ENCODE measurements around the gene ZBP1. TPM values are rescaled to one million over a fixed set of nuclear protein-coding genes. Genes with fewer than 3 reads are reported as not detected.

ZBP1 gene
- total RNA-seq, 1 donor from 2014 or later: 0.32 TPM

- Mint-ChIP-seq H3K9me3 (no peaks in the 10 kb centered on the region), H3K4me3 (ENCODE audit: low read depth) (no peak overlapping the region), H3K4me1 (ENCODE audit: low read depth) (peaks cover 39% of the 10 kb centered on the region), H3K27me3 (ENCODE audit: low read depth) (peaks cover 13% of the 10 kb centered on the region), H3K36me3 (ENCODE audit: low read depth) (peaks cover 4% of the 10 kb centered on the region), H3K27ac (no peak overlapping the region)
- DNase-seq (ENCODE audit: low spot score): peak; percentile 8
- intact Hi-C loops (cut with micrococcal nuclease): loop anchor here (5.0 kb wide), 1 partner anchor 224 kb away; the partner anchor contains the start of gene RBM38
Measured at GRCh38 chr20:57616143-57616951, 3.9 kb downstream of the ZBP1 start.

- H3K9me3 Mint-ChIP-seq: no peaks in the 10 kb centered on the region
- intact Hi-C loops (cut with micrococcal nuclease): loop anchor here (5.0 kb wide), 1 partner anchor 223 kb away; the partner anchor contains the start of gene RBM38
- no peak for DNase-seq (ENCODE audit: low spot score)
Measured at GRCh38 chr20:57615445-57615811, 4.8 kb downstream of the ZBP1 start.

GRCh38 chr20:57614490-57615444, 5.5 kb downstream of the ZBP1 start:
- H3K4me1 Mint-ChIP-seq (ENCODE audit: low read depth): peaks cover 28% of the 10 kb centered on the region
- peaks cover 8% of the 10 kb centered on the region for H3K36me3 Mint-ChIP-seq (ENCODE audit: low read depth)
- no peaks in the 10 kb centered on the region for H3K9me3 Mint-ChIP-seq
- intact Hi-C loops (cut with micrococcal nuclease): loop anchor here (5.0 kb wide), 1 partner anchor 222 kb away; the partner anchor contains the start of gene RBM38
- no peak overlapping the region for H3K4me3 Mint-ChIP-seq (ENCODE audit: low read depth)
- H3K27ac Mint-ChIP-seq: no peak overlapping the region
- H3K27me3 Mint-ChIP-seq (ENCODE audit: low read depth): peaks cover 15% of the 10 kb centered on the region
- no peak for DNase-seq (ENCODE audit: low spot score)

More at GRCh38 chr20:57615445-57615811, 4.8 kb downstream of the ZBP1 start:
- Mint-ChIP-seq H3K36me3 (ENCODE audit: low read depth) (peaks cover 8% of the 10 kb centered on the region), H3K4me3 (ENCODE audit: low read depth) (no peak overlapping the region), H3K27me3 (ENCODE audit: low read depth) (peaks cover 13% of the 10 kb centered on the region), H3K4me1 (ENCODE audit: low read depth) (peaks cover 34% of the 10 kb centered on the region), H3K27ac (no peak overlapping the region)

- H3K4me1 Mint-ChIP-seq (ENCODE audit: low read depth): peaks cover 17% of the 10 kb centered on the region
- peaks cover 18% of the 10 kb centered on the region for H3K27me3 Mint-ChIP-seq (ENCODE audit: low read depth)
- H3K27ac Mint-ChIP-seq: no peak overlapping the region
- H3K4me3 Mint-ChIP-seq (ENCODE audit: low read depth): no peak overlapping the region
- intact Hi-C loops (cut with micrococcal nuclease): no loop called here
- H3K9me3 Mint-ChIP-seq: no peaks in the 10 kb centered on the region
- DNase-seq (ENCODE audit: low spot score): no peak
- H3K36me3 Mint-ChIP-seq (ENCODE audit: low read depth): peaks cover 8% of the 10 kb centered on the region
Measured at GRCh38 chr20:57613481-57613921, 6.7 kb downstream of the ZBP1 start.

- H3K9me3 Mint-ChIP-seq: no peaks in the 10 kb centered on the region
- H3K27ac Mint-ChIP-seq: no peak overlapping the region
- H3K36me3 Mint-ChIP-seq (ENCODE audit: low read depth): peaks cover 8% of the 10 kb centered on the region
- peaks cover 11% of the 10 kb centered on the region for H3K4me1 Mint-ChIP-seq (ENCODE audit: low read depth)
- peaks cover 18% of the 10 kb centered on the region for H3K27me3 Mint-ChIP-seq (ENCODE audit: low read depth)
- intact Hi-C loops (cut with micrococcal nuclease): no loop called here
- no peak for DNase-seq (ENCODE audit: low spot score)
- H3K4me3 Mint-ChIP-seq (ENCODE audit: low read depth): no peak overlapping the region
Measured at GRCh38 chr20:57612916-57613315, 7.3 kb downstream of the ZBP1 start.

GRCh38 chr20:57612436-57612835, 7.8 kb downstream of the ZBP1 start:
- Mint-ChIP-seq H3K4me1 (ENCODE audit: low read depth) (peaks cover 6% of the 10 kb centered on the region), H3K27ac (no peak overlapping the region), H3K36me3 (ENCODE audit: low read depth) (peaks cover 8% of the 10 kb centered on the region), H3K9me3 (no peaks in the 10 kb centered on the region), H3K4me3 (ENCODE audit: low read depth) (no peak overlapping the region), H3K27me3 (ENCODE audit: low read depth) (peaks cover 21% of the 10 kb centered on the region)
- intact Hi-C loops (cut with micrococcal nuclease): no loop called here
- DNase-seq (ENCODE audit: low spot score): no peak

- intact Hi-C loops (cut with micrococcal nuclease): no loop called here
- Mint-ChIP-seq H3K27ac (no peak overlapping the region), H3K27me3 (ENCODE audit: low read depth) (peaks cover 19% of the 10 kb centered on the region), H3K9me3 (no peaks in the 10 kb centered on the region), H3K4me1 (ENCODE audit: low read depth) (no peaks in the 10 kb centered on the region), H3K36me3 (ENCODE audit: low read depth) (peaks cover 8% of the 10 kb centered on the region), H3K4me3 (ENCODE audit: low read depth) (no peak overlapping the region)
- DNase-seq (ENCODE audit: low spot score): no peak
Measured at GRCh38 chr20:57611586-57612311, 8.5 kb downstream of the ZBP1 start.

- Mint-ChIP-seq H3K4me3 (ENCODE audit: low read depth) (no peak overlapping the region), H3K36me3 (ENCODE audit: low read depth) (peaks cover 8% of the 10 kb centered on the region), H3K4me1 (ENCODE audit: low read depth) (peaks cover 5% of the 10 kb centered on the region), H3K27ac (no peak overlapping the region), H3K27me3 (ENCODE audit: low read depth) (peaks cover 16% of the 10 kb centered on the region), H3K9me3 (no peaks in the 10 kb centered on the region)
- DNase-seq (ENCODE audit: low spot score): no peak
- intact Hi-C loops (cut with micrococcal nuclease): no loop called here
Measured at GRCh38 chr20:57610261-57610952, 9.8 kb downstream of the ZBP1 start.

GRCh38 chr20:57609842-57610167, 10.4 kb downstream of the ZBP1 start:
- no peak overlapping the region for H3K4me3 Mint-ChIP-seq (ENCODE audit: low read depth)
- peaks cover 9% of the 10 kb centered on the region for H3K4me1 Mint-ChIP-seq (ENCODE audit: low read depth)
- no peak for DNase-seq (ENCODE audit: low spot score)
- H3K36me3 Mint-ChIP-seq (ENCODE audit: low read depth): peaks cover 8% of the 10 kb centered on the region
- H3K9me3 Mint-ChIP-seq: no peaks in the 10 kb centered on the region
- H3K27ac Mint-ChIP-seq: no peak overlapping the region
- peaks cover 16% of the 10 kb centered on the region for H3K27me3 Mint-ChIP-seq (ENCODE audit: low read depth)
- intact Hi-C loops (cut with micrococcal nuclease): no loop called here

- H3K4me1 Mint-ChIP-seq (ENCODE audit: low read depth): peaks cover 10% of the 10 kb centered on the region
- peaks cover 4% of the 10 kb centered on the region for H3K36me3 Mint-ChIP-seq (ENCODE audit: low read depth)
- H3K9me3 Mint-ChIP-seq: no peaks in the 10 kb centered on the region
- no peak overlapping the region for H3K4me3 Mint-ChIP-seq (ENCODE audit: low read depth)
- no peak for DNase-seq (ENCODE audit: low spot score)
- H3K27me3 Mint-ChIP-seq (ENCODE audit: low read depth): peaks cover 14% of the 10 kb centered on the region
- intact Hi-C loops (cut with micrococcal nuclease): no loop called here
- no peak overlapping the region for H3K27ac Mint-ChIP-seq
Measured at GRCh38 chr20:57609086-57609841, 11.0 kb downstream of the ZBP1 start.

GRCh38 chr20:57608516-57608915, 11.7 kb downstream of the ZBP1 start:
- H3K4me3 Mint-ChIP-seq (ENCODE audit: low read depth): no peak overlapping the region
- peaks cover 4% of the 10 kb centered on the region for H3K36me3 Mint-ChIP-seq (ENCODE audit: low read depth)
- H3K4me1 Mint-ChIP-seq (ENCODE audit: low read depth): peaks cover 10% of the 10 kb centered on the region
- no peaks in the 10 kb centered on the region for H3K9me3 Mint-ChIP-seq
- intact Hi-C loops (cut with micrococcal nuclease): no loop called here
- no peak overlapping the region for H3K27ac Mint-ChIP-seq
- no peak for DNase-seq (ENCODE audit: low spot score)
- H3K27me3 Mint-ChIP-seq (ENCODE audit: low read depth): peaks cover 14% of the 10 kb centered on the region
